Gastrocnemius medialis (tissue), 4 donors: ENCODE measurements around the gene ZNF423.

ENCODE experiments used
- CTCF ChIP-seq, 5 experiments: fragments of 450-650 bp in 3 of 5; fragments of 200-600 bp in 2 of 5; sonication (generic) in 2 of 5; IDR thresholded peaks in 4 of 5; conservative IDR thresholded peaks in 1 of 5; 1 replicate in 4 of 5; 2 replicates in 1 of 5; pipeline ENCODE4 v1.5.1; 2016 to 2019; ENCODE audit warnings: antibody characterized with exemption in 5 of 5, mild to moderate bottlenecking in 3 of 5, moderate library complexity in 3 of 5
- POLR2A ChIP-seq, 2 donors: fragments of 450-650 bp; IDR thresholded peaks; one replicate each; pipeline ENCODE4 v1.6.1; 2017; ENCODE audit warnings: antibody characterized with exemption in 2 of 2, mild to moderate bottlenecking in 2 of 2, moderate library complexity in 2 of 2

- TF ChIP-seq POLR2A (IDR thresholded peaks at IDR 0.05) = no peak
- no peak for TF ChIP-seq CTCF (IDR thresholded peaks at IDR 0.05 in 4 of 5, conservative IDR thresholded peaks at IDR 0.05 in 1 of 5)
These were observed 360.1 kb downstream of the ZNF423 start for GRCh38 chr16:49495596-49496355.
